HepG2 (cell line): ENCODE data around the gene PPP1R7. TPM values are rescaled to one million over a fixed set of nuclear protein-coding genes. Genes with fewer than 3 reads are reported as not detected.
A peak's percentile ranks its signal among the peaks of the same experiment; 100 is the strongest.

Experiments used
- ARID5B ChIP-seq: IDR thresholded peaks from 2 replicates; pipeline ENCODE4 v1.4.0; 2020; ENCODE audit warnings: mild to moderate bottlenecking, missing genetic modification reagents
- BCL6 ChIP-seq: IDR thresholded peaks from 2 replicates; pipeline ENCODE4 v1.6.1; 2016; ENCODE audit warnings: missing genetic modification reagents, missing compliant biosample characterization
- CREM ChIP-seq, 2 experiments: sonication (generic) in 1 of 2; formaldehyde crosslinking in 1 of 2; IDR thresholded peaks; 2 replicates each; pipeline versions ENCODE4 v1.4.0 to v1.6.1; 2016 to 2020; ENCODE audit warnings: antibody characterized with exemption in 1 of 2, mild to moderate bottlenecking in 1 of 2, missing genetic modification reagents in 1 of 2
- HIC2 ChIP-seq: sonication (generic); formaldehyde crosslinking; IDR thresholded peaks from 2 replicates; pipeline ENCODE4 v1.9.0; 2022; ENCODE audit warnings: low read depth, missing genetic modification reagents
- HNF4A ChIP-seq: sonication (generic); formaldehyde crosslinking; IDR thresholded peaks from 2 replicates; pipeline ENCODE4 v1.4.0; 2020; ENCODE audit warnings: missing genetic modification reagents
- MAZ ChIP-seq, 2 experiments: sonication (generic) in 1 of 2; formaldehyde crosslinking in 1 of 2; IDR thresholded peaks; 2 replicates each; pipeline versions ENCODE4 v1.5.0 to v1.6.1; 2012 to 2020; ENCODE audit warnings: low read depth in 2 of 2, mild to moderate bottlenecking in 2 of 2, borderline replicate concordance in 1 of 2, improper control_type of control experiment in 1 of 2, low read length in 1 of 2, missing genetic modification reagents in 1 of 2, moderate library complexity in 1 of 2
- MED8 ChIP-seq: sonication (generic); formaldehyde crosslinking; IDR thresholded peaks from 2 replicates; pipeline ENCODE4 v1.8.1; 2023; ENCODE audit warnings: mild to moderate bottlenecking, missing genetic modification reagents; ENCODE audit not compliant: insufficient replicate concordance
- SP2 ChIP-seq: sonication (generic); formaldehyde crosslinking; IDR thresholded peaks from 2 replicates; pipeline ENCODE4 v1.5.1; 2020; ENCODE audit warnings: mild to moderate bottlenecking, missing genetic modification reagents
- YEATS4 ChIP-seq: sonication (generic); formaldehyde crosslinking; IDR thresholded peaks from 2 replicates; pipeline ENCODE4 v1.4.0; 2020; ENCODE audit warnings: missing genetic modification reagents, borderline replicate concordance
- ZNF24 ChIP-seq: fragments of 450-650 bp; IDR thresholded peaks from 2 replicates; pipeline ENCODE4 v1.6.1; 2017; ENCODE audit warnings: antibody characterized with exemption, mild to moderate bottlenecking
- ZNF33A ChIP-seq: sonication (generic); formaldehyde crosslinking; IDR thresholded peaks from 2 replicates; pipeline ENCODE4 v1.5.1; 2020; ENCODE audit warnings: missing genetic modification reagents, mild to moderate bottlenecking, moderate library complexity, borderline replicate concordance
- ZNF343 ChIP-seq: sonication (generic); formaldehyde crosslinking; IDR thresholded peaks from 2 replicates; pipeline ENCODE4 v1.4.0; 2020; ENCODE audit warnings: mild to moderate bottlenecking, missing genetic modification reagents
- ZNF468 ChIP-seq: sonication (generic); formaldehyde crosslinking; IDR thresholded peaks from 2 replicates; pipeline ENCODE4 v1.8.0; 2022; ENCODE audit warnings: mild to moderate bottlenecking, moderate library complexity, missing genetic modification reagents
- ZNF720 ChIP-seq: sonication (generic); formaldehyde crosslinking; IDR thresholded peaks from 2 replicates; pipeline ENCODE4 v1.4.0; 2020; ENCODE audit warnings: missing genetic modification reagents
- ZNF780A ChIP-seq: sonication (generic); formaldehyde crosslinking; IDR thresholded peaks from 2 replicates; pipeline ENCODE4 v1.8.0; 2022; ENCODE audit warnings: mild to moderate bottlenecking, missing genetic modification reagents, moderate library complexity
- polyA plus RNA-seq, 8 experiments: library from polyadenylated mRNA; depleted of rRNA in 3 of 8; stranded (reverse) in 7 of 8; unstranded in 1 of 8; fragments of >200 nt; fragmentation: Illumina TruSeq in 4 of 8; extraction: Trizol in 4 of 8; gene quantifications; 2 replicates each; pipeline versions ENCODE4 v1.2.1 to v1.2.3, GENCODE V29; 2011 to 2016; ENCODE audit warnings: low read depth in 4 of 8, missing spikeins in 1 of 8, mixed read lengths in 1 of 8; ENCODE audit not compliant: insufficient read depth in 1 of 8
- total RNA-seq, 5 experiments: library from RNA; depleted of rRNA; stranded (reverse); fragments of >200 nt; fragmentation: Illumina TruSeq; extraction: Trizol; gene quantifications; 2 replicates each; pipeline ENCODE4 v1.2.3, GENCODE V29; 2016; ENCODE audit warnings: low read depth in 1 of 5
- TF ChIP-seq, protein P1 (sequence below): sonication (generic); formaldehyde crosslinking; conservative IDR thresholded peaks from 2 replicates; pipeline ENCODE4 v1.4.0; 2020; ENCODE audit warnings: mild to moderate bottlenecking, missing genetic modification reagents, moderate library complexity

PPP1R7 gene
- total and polyA plus RNA-seq, 2 of the 13 experiments (the other 11 are each of a cell fraction or from before 2014, with no cell fraction given) = 33.3 to 67.9 TPM

GRCh38 chr2:241150660-241151530, 628 bp downstream of the PPP1R7 start (continued):
- TF ChIP-seq HIC2 (CRISPR knock-in tag) (no peak), ARID5B (CRISPR knock-in tag) (no peak), ZNF33A (no peak), YEATS4 (no peak), CREM (IDR thresholded peaks at IDR 0.05) (no peak), CREM (CRISPR knock-in tag; IDR thresholded peaks at IDR 0.05) (no peak), ZNF720 (CRISPR knock-in tag) (no peak), ZNF468 (CRISPR knock-in tag) (no peak), MED8 (CRISPR knock-in tag) (no peak), ZNF24 (no peak), ZNF780A (CRISPR knock-in tag) (no peak), BCL6 (CRISPR knock-in tag) (no peak), ZNF343 (CRISPR knock-in tag) (no peak), HNF4A (no peak), SP2 (CRISPR knock-in tag) (no peak), MAZ (IDR thresholded peaks at IDR 0.05; ENCODE audit: borderline replicate concordance, low read depth, low read length) (no peak), MAZ (CRISPR knock-in tag; IDR thresholded peaks at IDR 0.05; ENCODE audit: low read depth) (no peak)
- TF ChIP-seq, protein P1, sequence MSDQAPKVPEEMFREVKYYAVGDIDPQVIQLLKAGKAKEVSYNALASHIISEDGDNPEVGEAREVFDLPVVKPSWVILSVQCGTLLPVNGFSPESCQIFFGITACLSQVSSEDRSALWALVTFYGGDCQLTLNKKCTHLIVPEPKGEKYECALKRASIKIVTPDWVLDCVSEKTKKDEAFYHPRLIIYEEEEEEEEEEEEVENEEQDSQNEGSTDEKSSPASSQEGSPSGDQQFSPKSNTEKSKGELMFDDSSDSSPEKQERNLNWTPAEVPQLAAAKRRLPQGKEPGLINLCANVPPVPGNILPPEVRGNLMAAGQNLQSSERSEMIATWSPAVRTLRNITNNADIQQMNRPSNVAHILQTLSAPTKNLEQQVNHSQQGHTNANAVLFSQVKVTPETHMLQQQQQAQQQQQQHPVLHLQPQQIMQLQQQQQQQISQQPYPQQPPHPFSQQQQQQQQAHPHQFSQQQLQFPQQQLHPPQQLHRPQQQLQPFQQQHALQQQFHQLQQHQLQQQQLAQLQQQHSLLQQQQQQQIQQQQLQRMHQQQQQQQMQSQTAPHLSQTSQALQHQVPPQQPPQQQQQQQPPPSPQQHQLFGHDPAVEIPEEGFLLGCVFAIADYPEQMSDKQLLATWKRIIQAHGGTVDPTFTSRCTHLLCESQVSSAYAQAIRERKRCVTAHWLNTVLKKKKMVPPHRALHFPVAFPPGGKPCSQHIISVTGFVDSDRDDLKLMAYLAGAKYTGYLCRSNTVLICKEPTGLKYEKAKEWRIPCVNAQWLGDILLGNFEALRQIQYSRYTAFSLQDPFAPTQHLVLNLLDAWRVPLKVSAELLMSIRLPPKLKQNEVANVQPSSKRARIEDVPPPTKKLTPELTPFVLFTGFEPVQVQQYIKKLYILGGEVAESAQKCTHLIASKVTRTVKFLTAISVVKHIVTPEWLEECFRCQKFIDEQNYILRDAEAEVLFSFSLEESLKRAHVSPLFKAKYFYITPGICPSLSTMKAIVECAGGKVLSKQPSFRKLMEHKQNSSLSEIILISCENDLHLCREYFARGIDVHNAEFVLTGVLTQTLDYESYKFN (CRISPR knock-in tag) = 0 out of 2 replicates have a peak, but pooled peaks have one; percentile 21
